Ovary (tissue), 9 donors: ENCODE data around the gene ISCA2. TPM values are rescaled to one million over a fixed set of nuclear protein-coding genes. Genes with fewer than 3 reads are reported as not detected.

ENCODE experiments used
- DNase-seq, 5 donors: peaks; one replicate each; pipeline ENCODE4 v3.0.0-alpha.2; 2019 to 2020
- H3K27ac ChIP-seq, 2 donors: fragments of 200-600 bp; one replicate each; pipeline versions ENCODE4 v1.5.1 to v1.8.0; 2019 to 2022
- H3K27me3 ChIP-seq: fragments of 200-600 bp; one replicate; pipeline ENCODE4 v1.8.0; 2022
- H3K36me3 ChIP-seq: fragments of 200-600 bp; sonication (generic); one replicate; pipeline ENCODE4 v1.5.1; 2019
- H3K4me1 ChIP-seq: one replicate; pipeline ENCODE4 v1.8.1; 2013; ENCODE audit warnings: mild to moderate bottlenecking, moderate library complexity; ENCODE audit not compliant: insufficient read depth
- H3K4me3 ChIP-seq: fragments of 200-600 bp; sonication (generic); one replicate; pipeline ENCODE4 v1.5.1; 2017
- H3K9me3 ChIP-seq, 2 donors: fragments of 200-600 bp in 1 of 2; sonication (generic) in 1 of 2; one replicate each; pipeline versions ENCODE4 v1.5.1 to v1.8.1; 2013 to 2019; ENCODE audit warnings: mild to moderate bottlenecking in 1 of 2, moderate library complexity in 1 of 2
- CTCF ChIP-seq, 3 donors: fragments of 450-650 bp in 2 of 3; fragments of 200-600 bp in 1 of 3; IDR thresholded peaks; one replicate each; pipeline versions ENCODE4 v1.5.1 to v1.8.0; 2016 to 2022; ENCODE audit warnings: antibody characterized with exemption in 3 of 3, mild to moderate bottlenecking in 1 of 3
- EP300 ChIP-seq: sonication (generic); formaldehyde crosslinking; IDR thresholded peaks from one replicate; pipeline ENCODE4 v1.6.1; 2017; ENCODE audit warnings: antibody characterized with exemption
- POLR2A ChIP-seq: fragments of 450-650 bp; IDR thresholded peaks from one replicate; pipeline ENCODE4 v1.6.1; 2017; ENCODE audit warnings: antibody characterized with exemption, mild to moderate bottlenecking, moderate library complexity
- WGBS, 3 donors: extraction: QIAGEN DNeasy Blood & Tissue Kit in 1 of 3; methylation state at CpG; one replicate each; pipeline versions ENCODE4 v1.1.5 to v1.1.7; 2013 to 2017; 5-methylcytosine and 5-hydroxymethylcytosine counted together
- intact Hi-C, 4 donors: fragments of 100-400 bp; cut with DNase I; formaldehyde crosslinking; loops; one replicate each; pipeline versions ENCODE4 v1.11.0 to v1.15.1; 2022 to 2023
- polyA plus RNA-seq, 2 donors: library from polyadenylated mRNA; stranded (reverse); fragments of 200-250 nt in 1 of 2; fragments of 350-450 nt in 1 of 2; fragmentation: Illumina TruSeq in 1 of 2; extraction: RNeasy Lipid Tissue Mini Kit (QIAGEN cat#74804) in 1 of 2; gene quantifications; one replicate each; pipeline ENCODE4 v1.2.3, GENCODE V29; 2013 to 2014
- total RNA-seq, 7 donors: library from RNA; depleted of rRNA in 2 of 7; stranded (reverse); fragments of >200 nt in 2 of 7; fragmentation: NEBNext Ultra II Directional in 3 of 7; extraction: Animal tissue kit (Norgen Biotek cat#: 25700) in 3 of 7; gene quantifications; one replicate each; pipeline versions ENCODE4 v1.1.0 to v1.2.4, GENCODE V29; 2016 to 2023
- donor health status: DM: no; HTN: no; CAD: no; lungs with moderate emphysema.
- donor health status: DM: no; HTN: no; CAD: no.
- donor health status: Bipolar disorder and iron deficiency.
- donor health status: DM: yes; HTN: yes; CAD: no.
- donor health status: DM: no; HTN: no; CAD: no.
- donor health status: DM: yes; HTN: yes; CAD: no.

Gene ISCA2
- total and polyA plus RNA-seq, 9 donors = 11.7 to 47.4 (median 26.9) TPM

- 75 to 88% (median 79%) methylated on average over 5 of the region's 5 CpGs for WGBS, 3 donors
- H3K9me3 ChIP-seq = no peaks in the 10 kb centered on the region
- TF ChIP-seq EP300 (no peak), POLR2A (no peak), CTCF (IDR thresholded peaks at IDR 0.05) (no peak)
Observed at GRCh38 chr14:74463697-74464096, 29.9 kb upstream of the ISCA2 start.

DNA sequence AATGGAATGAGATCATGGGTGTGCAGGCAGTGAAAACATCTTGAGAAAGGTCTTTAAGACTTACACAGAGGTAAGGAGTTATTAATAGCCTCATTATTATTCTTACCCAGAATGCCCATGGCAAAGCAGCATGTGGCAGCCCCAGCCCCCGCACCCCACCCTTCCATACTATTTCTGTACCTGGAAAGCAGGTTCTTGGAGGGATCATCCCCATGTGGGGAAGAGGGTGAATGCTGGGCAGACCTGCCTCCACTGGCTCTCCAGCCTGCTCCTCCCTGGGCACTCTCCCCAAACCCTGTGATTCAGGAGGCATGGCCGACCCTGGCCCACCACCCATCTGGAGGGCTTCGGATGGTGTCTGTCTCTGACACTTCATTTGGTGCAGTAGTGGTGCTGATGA lies 28.8 kb upstream of the ISCA2 start:
- Histone ChIP-seq H3K4me3 (no peak overlapping the region), H3K27ac (no peak overlapping the region), H3K4me1 (no peaks in the 10 kb centered on the region), H3K9me3 (no peaks in the 10 kb centered on the region), H3K36me3 (no peaks in the 10 kb centered on the region), H3K27me3 (no peaks in the 10 kb centered on the region)
- intact Hi-C loops = no loop called here
- TF ChIP-seq CTCF (IDR thresholded peaks at IDR 0.05) = no peak
- TF ChIP-seq EP300 = no peak
- no peak for TF ChIP-seq POLR2A
- DNase-seq = no peak
- 80 to 98% (median 92%) methylated on average over 3 of the region's 3 CpGs for WGBS, 3 donors

More at GRCh38 chr14:74463697-74464096, 29.9 kb upstream of the ISCA2 start:
- H3K27me3 ChIP-seq = no peaks in the 10 kb centered on the region
- no peaks in the 10 kb centered on the region for H3K36me3 ChIP-seq
- no peak overlapping the region for H3K27ac ChIP-seq
- DNase-seq = no peak
- no peaks in the 10 kb centered on the region for H3K4me1 ChIP-seq
- intact Hi-C loops = no loop called here
- no peak overlapping the region for H3K4me3 ChIP-seq

GRCh38 chr14:74465335-74465734 lies 28.2 kb upstream of the ISCA2 start:
- intact Hi-C loops = no loop called here
- TF ChIP-seq EP300 (no peak), CTCF (IDR thresholded peaks at IDR 0.05) (no peak), POLR2A (no peak)
- H3K9me3 ChIP-seq = no peaks in the 10 kb centered on the region

GRCh38 chr14:74468513-74468912 lies 25.1 kb upstream of the ISCA2 start:
- H3K4me1 ChIP-seq = no peaks in the 10 kb centered on the region
- intact Hi-C loops = no loop called here
- TF ChIP-seq POLR2A (no peak), EP300 (no peak), CTCF (IDR thresholded peaks at IDR 0.05) (no peak)

More at GRCh38 chr14:74465335-74465734, 28.2 kb upstream of the ISCA2 start:
- DNase-seq = no peak
- H3K36me3 ChIP-seq = no peaks in the 10 kb centered on the region
- H3K4me3 ChIP-seq = no peak overlapping the region
- H3K27me3 ChIP-seq = no peaks in the 10 kb centered on the region
- H3K4me1 ChIP-seq = no peaks in the 10 kb centered on the region
- no peak overlapping the region for H3K27ac ChIP-seq
- WGBS, 3 donors = 76 to 98% (median 88%) methylated on average over 2 of the region's 2 CpGs

More at GRCh38 chr14:74468513-74468912, 25.1 kb upstream of the ISCA2 start:
- H3K36me3 ChIP-seq = no peaks in the 10 kb centered on the region
- no peaks in the 10 kb centered on the region for H3K27me3 ChIP-seq
- WGBS, 3 donors = 83 to 85% (median 83%) methylated on average over 3 of the region's 3 CpGs
- H3K9me3 ChIP-seq = no peaks in the 10 kb centered on the region
- H3K27ac ChIP-seq = no peak overlapping the region
- no peak overlapping the region for H3K4me3 ChIP-seq
- no peak for DNase-seq
